Measurements from ENCODE around the gene TMPRSS13. TPM values are rescaled to one million over a fixed set of nuclear protein-coding genes. Genes with fewer than 3 reads are reported as not detected.

Gene TMPRSS13
- total and polyA plus RNA-seq, 9 of the 15 experiments (the other 6 are each of a cell fraction or from before 2014, with no cell fraction given), result 0.11 to 0.29 (median 0.15) TPM

- peaks cover 59 to 95% of the 10 kb centered on the region in 2 experiments for H3K27me3 ChIP-seq (ENCODE audit: control insufficient read depth in 2 of 2, insufficient read depth in 2 of 2, low read length in 2 of 2)
- ATAC-seq (no peak), FAIRE-seq (no peak), DNase-seq (ENCODE audit: extremely low read depth in 1 of 4, low spot score in 3 of 4) (no peak)
- H3K36me3 ChIP-seq (ENCODE audit: control insufficient read depth, insufficient read depth, low read length), result no peaks in the 10 kb centered on the region
- H3K27ac ChIP-seq (ENCODE audit: extremely low read depth, low read depth, low read length), result no peak overlapping the region
- CTCF ChIA-PET (ENCODE audit: low intra/inter-chr PET ratio), result no interaction called here
- no peak overlapping the region for H2AFZ ChIP-seq (ENCODE audit: low read depth, low read length)
- no peaks in the 10 kb centered on the region for H3K9me3 ChIP-seq (replicated peaks; ENCODE audit: control insufficient read depth, insufficient read depth, low read depth, low read length)
- H3K4me2 ChIP-seq (ENCODE audit: insufficient read depth, low read length), result no peak overlapping the region
- H4K20me1 ChIP-seq (replicated peaks; ENCODE audit: control insufficient read depth, insufficient read depth, low read length), result peaks cover 13% of the 10 kb centered on the region
- in situ Hi-C loops (cut with MboI) (no loop called here), intact Hi-C loops (cut with micrococcal nuclease) (no loop called here)
- no peaks in the 10 kb centered on the region for H3K9me1 ChIP-seq (ENCODE audit: control insufficient read depth, insufficient read depth, low read length)
- TF ChIP-seq GTF2A2 (tag; IDR thresholded peaks at IDR 0.05) (no peak), EP400 (IDR thresholded peaks at IDR 0.05) (no peak), NONO (IDR thresholded peaks at IDR 0.05; ENCODE audit: low read depth in 2 of 2, low read length in 1 of 2) (no peak), ZNF232 (CRISPR knock-in tag; IDR thresholded peaks at IDR 0.05) (no peak), HNRNPLL (IDR thresholded peaks at IDR 0.05; ENCODE audit: low read depth, low read length, poor library complexity, severe bottlenecking) (no peak), TGIF2 (CRISPR knock-in tag; IDR thresholded peaks at IDR 0.05) (no peak), SAP30 (IDR thresholded peaks at IDR 0.05; ENCODE audit: borderline replicate concordance, insufficient read depth, low read depth, low read length, poor library complexity, severe bottlenecking) (no peak), MXI1 (IDR thresholded peaks at IDR 0.05; ENCODE audit: low read depth, low read length) (no peak), NR4A1 (CRISPR knock-in tag; IDR thresholded peaks at IDR 0.05) (no peak), NR4A1 (tag; IDR thresholded peaks at IDR 0.05) (no peak), RFX1 (IDR thresholded peaks at IDR 0.05) (no peak), TRIM24 (IDR thresholded peaks at IDR 0.05) (no peak), MEF2A (IDR thresholded peaks at IDR 0.05; ENCODE audit: control insufficient read depth, low read depth, low read length) (no peak), ZNF146 (CRISPR knock-in tag; IDR thresholded peaks at IDR 0.05; ENCODE audit: unreplicated experiment) (no peak), FOS (IDR thresholded peaks at IDR 0.05; ENCODE audit: extremely low read depth, insufficient read length) (no peak), CCAR2 (IDR thresholded peaks at IDR 0.05; ENCODE audit: low read depth, low read length) (no peak), ZNF79 (CRISPR knock-in tag; IDR thresholded peaks at IDR 0.05; ENCODE audit: low read depth) (no peak)
- TF ChIP-seq, protein P1, sequence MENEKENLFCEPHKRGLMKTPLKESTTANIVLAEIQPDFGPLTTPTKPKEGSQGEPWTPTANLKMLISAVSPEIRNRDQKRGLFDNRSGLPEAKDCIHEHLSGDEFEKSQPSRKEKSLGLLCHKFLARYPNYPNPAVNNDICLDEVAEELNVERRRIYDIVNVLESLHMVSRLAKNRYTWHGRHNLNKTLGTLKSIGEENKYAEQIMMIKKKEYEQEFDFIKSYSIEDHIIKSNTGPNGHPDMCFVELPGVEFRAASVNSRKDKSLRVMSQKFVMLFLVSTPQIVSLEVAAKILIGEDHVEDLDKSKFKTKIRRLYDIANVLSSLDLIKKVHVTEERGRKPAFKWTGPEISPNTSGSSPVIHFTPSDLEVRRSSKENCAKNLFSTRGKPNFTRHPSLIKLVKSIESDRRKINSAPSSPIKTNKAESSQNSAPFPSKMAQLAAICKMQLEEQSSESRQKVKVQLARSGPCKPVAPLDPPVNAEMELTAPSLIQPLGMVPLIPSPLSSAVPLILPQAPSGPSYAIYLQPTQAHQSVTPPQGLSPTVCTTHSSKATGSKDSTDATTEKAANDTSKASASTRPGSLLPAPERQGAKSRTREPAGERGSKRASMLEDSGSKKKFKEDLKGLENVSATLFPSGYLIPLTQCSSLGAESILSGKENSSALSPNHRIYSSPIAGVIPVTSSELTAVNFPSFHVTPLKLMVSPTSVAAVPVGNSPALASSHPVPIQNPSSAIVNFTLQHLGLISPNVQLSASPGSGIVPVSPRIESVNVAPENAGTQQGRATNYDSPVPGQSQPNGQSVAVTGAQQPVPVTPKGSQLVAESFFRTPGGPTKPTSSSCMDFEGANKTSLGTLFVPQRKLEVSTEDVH (IDR thresholded peaks at IDR 0.05; ENCODE audit: low read depth, partially characterized antibody), result no peak
- no TSS peak for BruUV-seq (replicated peaks)
- no peaks in the 10 kb centered on the region for H3K79me2 ChIP-seq (ENCODE audit: control insufficient read depth, insufficient read depth, low read length)
- H3K4me3 ChIP-seq, result no peak overlapping the region
- no peak overlapping the region for H3K9ac ChIP-seq (ENCODE audit: insufficient read depth in 1 of 2, low read depth in 2 of 2, low read length in 2 of 2)
- 2% methylated on average over 5 of the region's 5 CpGs for WGBS (ENCODE audit: insufficient coverage, low coverage, missing lambda C conversion rate)
- POLR2A ChIA-PET, result interaction anchor here (1.2 to 2.1 kb wide), 2 partner anchors 10 to 11 kb away, joined by 4 to 7 read pairs; no protein-coding TSS in a partner anchor
- peaks cover 0 to 10% of the 10 kb centered on the region in 2 experiments; a peak in 2 of 5 replicates for H3K4me1 ChIP-seq (replicated peaks in 1 of 2; ENCODE audit: control insufficient read depth in 2 of 2, insufficient read depth in 2 of 2, low read length in 2 of 2)
These were observed 57.4 kb downstream of the TMPRSS13 start for GRCh38 chr11:117871784-117872183.

Data from K562 (cell line).